GM21423 (cell line): ENCODE results near the gene MTF2.

Source experiments
- ATAC-seq: cut with Tn5 transposase; IDR thresholded peaks from one replicate; pipeline ENCODE4 v1.9.1; 2021; ENCODE audit warnings: mild to moderate bottlenecking, moderate library complexity; ENCODE audit not compliant: unreplicated experiment

Gene MTF2

GRCh38 chr1:93082313-93082712 lies 3.2 kb downstream of the MTF2 start:
- no peak for ATAC-seq

DNA sequence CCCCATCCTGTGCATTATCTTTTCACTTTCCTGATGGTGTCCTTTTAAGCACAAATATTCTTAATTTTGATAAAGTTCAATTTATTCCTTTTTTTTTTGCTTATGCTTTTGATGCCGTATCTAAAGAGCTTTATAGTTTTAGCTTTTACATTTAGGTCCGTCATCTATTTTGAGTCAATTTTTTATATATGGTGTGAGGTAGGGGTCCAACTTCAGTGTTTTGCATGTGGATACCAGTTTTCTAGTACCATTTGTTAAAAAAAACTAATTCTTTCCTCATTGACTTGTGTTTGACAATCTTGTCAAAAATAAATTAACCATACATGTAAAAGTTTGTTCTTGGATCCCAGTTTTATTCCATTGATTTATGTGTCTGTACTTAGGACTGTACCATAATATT lies 4.9 kb downstream of the MTF2 start:
- ATAC-seq = no peak

DNA sequence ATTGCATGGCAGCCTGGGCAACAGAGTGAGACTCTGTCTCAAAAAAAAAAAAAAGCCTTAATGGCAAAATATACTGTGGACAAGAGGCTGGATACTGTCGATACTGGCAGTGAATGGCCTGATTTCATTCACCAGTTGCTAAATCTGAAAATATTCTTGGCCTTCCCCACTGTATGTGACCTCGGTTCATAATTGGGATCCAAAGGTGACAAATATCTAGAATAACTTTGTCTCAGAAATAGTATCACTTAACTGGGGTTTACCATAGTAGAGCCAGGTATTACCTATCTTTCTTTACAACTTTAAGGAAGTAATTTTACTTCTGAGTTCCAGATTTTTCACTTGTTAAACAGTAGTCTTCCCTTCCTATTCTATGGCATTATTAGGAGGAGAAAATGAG lies 8.4 kb downstream of the MTF2 start:
- no peak for ATAC-seq

GRCh38 chr1:93093332-93094006 lies 14.4 kb downstream of the MTF2 start:
- no peak for ATAC-seq

GRCh38 chr1:93095804-93096585 lies 16.9 kb downstream of the MTF2 start:
- ATAC-seq = no peak

GRCh38 chr1:93102142-93102541 lies 23.1 kb downstream of the MTF2 start:
- no peak for ATAC-seq

- no peak for ATAC-seq
These were observed 27.1 kb downstream of the MTF2 start for GRCh38 chr1:93106226-93106625.

DNA sequence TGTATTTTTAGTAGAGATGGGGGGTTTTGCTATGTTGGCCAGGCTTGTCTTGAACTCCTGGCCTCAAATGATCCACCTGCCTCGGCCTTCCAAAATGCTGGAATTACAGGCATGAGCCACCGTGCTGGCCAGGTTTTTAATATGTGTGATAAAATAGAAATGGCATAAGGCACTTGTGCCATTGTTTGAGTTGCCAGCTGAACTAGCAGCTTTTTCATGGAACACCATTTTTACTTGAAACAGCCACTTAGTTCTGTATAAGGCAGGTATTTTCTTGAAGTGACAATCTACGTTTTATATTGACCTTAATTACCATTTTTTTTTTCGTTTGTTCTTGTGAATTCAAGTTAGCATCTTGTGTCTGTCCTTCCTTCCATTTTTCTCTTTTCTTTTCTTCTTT lies 28.3 kb downstream of the MTF2 start:
- ATAC-seq = no peak

DNA sequence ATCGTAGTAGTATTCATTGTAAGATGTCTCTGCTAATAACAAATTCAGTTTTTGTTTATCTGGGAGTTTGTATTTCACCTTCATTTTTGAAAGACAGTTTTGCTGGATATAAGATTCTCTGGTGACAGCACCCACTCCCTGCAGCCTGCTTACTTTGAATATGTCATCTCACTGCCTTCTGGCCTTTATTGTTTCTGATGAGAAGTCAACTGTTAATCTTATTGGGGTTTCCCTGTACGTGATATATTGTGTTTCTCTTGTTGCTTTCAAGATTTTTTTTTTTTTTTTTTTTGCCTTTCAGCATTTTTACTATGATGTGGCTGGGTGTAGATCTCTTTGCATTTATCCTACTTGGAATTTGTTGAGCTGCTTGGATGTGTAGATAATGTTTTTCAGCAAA lies 29.3 kb downstream of the MTF2 start:
- no peak for ATAC-seq

DNA sequence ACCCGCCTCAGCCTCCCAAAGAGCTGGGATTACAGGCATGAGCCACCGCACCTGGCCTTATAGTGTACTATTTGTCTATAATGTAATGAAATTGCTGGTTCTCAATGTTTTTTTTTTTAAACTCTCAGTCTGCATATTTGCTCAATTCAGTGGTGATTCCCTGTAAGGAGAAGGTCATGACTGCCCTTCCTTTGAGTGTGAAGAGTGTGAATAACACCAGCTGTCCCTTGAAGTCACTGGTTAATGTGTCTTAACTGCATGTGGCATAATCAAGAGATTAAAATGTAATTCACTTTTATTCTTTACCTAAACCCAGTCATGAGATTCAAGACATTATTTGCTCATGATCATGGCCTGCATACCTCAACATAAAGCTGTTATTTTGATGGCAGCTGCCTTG lies 30.5 kb downstream of the MTF2 start:
- ATAC-seq = no peak

GRCh38 chr1:93111065-93111464 lies 32.0 kb downstream of the MTF2 start:
- no peak for ATAC-seq

DNA sequence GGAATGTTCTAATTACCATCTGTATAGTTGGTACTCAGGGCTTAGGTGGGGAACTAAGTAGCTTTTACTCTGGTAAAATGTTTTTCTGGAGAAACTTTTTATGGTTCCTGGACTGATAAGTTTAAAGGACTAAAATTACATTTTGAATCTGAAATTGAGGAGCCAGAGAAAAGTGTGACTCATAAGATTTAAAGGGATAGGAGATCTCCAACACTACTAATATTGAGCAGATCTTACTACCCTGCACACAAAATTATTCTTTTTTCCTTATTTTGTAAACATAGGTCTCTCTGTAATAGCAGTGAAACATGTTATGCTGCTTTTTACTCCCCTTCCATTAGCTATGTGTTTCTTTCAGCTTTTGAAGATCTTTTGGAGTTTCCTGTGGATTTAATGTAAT lies 32.5 kb downstream of the MTF2 start:
- no peak for ATAC-seq

DNA sequence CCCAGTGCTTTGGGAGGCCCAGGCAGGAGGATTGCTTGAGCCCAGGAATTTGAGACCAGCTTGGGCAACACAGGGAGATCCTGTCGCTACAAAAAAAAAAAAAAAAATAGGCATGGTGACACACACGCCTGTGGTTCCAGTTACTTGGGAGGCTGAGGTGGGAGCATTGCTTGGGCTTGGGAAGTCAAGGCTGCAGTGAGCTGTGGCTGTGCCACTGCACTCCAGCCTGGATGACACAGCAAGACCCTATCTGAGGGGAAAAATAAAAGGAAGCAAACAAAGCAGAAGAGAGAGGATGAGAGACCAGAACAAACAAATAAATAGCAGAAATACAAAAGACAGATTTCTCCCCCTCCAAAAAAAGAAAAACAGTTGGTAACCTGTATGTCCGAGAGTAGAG lies 34.0 kb downstream of the MTF2 start:
- no peak for ATAC-seq

GRCh38 chr1:93114391-93114790 lies 35.3 kb downstream of the MTF2 start:
- ATAC-seq = no peak

GRCh38 chr1:93120614-93121013 lies 41.5 kb downstream of the MTF2 start:
- ATAC-seq = no peak

DNA sequence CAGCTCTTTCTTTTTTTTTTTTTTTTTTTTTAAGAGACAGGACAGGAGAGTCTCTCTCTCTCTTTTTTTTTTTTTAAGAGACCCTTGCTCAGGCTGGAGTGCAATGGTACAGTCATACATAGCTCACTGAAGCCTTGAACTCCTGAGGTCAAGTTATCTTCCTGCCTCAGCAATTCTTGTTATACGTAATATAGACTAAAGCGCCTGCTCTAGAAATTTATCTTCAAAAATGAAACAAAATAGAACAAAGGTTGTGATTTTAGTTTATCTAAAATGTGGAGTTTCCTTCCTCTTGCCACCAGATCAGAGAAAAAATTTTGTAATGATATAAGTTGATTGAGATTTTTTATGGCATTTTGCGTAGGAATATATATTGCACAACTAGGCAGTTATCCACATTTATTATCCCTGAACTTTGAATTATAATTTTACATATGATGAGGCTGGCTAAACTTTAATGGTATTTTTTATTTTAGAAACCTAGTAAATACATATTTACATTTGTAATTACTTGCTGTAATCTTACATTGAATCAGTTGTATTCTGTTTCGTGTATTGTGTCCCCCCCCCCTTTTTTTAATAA lies 44.2 kb downstream of the MTF2 start:
- no peak for ATAC-seq

DNA sequence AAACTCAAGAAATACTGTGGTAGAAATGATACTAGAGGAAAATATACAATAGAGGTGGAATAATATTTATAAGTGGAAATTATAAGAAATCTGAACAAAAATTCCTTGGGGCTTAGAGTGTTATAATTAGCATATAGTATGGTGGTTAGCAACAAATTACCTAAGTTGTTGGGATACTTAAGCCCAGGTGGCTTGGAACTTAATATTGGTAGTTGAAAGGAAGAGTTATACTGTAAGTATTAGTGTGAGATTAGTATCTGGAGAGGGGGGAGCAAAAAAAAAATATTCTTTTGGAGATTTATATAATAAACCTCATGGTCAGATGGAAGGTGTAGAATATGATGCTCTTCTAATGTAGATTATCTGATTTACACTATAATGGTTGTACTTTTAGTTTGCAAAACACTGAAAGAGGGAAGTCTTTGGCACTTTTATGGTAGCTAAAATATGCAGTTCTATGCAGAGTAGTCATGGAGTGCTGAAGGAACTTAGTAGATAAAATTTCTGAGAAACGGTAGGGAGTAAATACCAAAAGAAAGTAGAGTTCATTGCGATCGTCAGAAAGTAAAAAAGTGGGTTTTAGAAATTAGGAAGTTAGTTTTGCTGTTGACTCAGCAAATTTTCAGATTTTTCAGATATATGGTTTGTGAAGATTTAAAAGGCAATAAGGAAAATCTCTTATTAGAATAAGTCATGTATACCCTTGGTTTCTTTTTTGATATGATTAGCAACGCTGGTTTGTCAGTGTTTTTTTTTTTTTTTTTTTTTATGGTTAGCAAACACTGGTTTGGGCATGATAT lies 45.7 kb downstream of the MTF2 start:
- ATAC-seq = no peak

DNA sequence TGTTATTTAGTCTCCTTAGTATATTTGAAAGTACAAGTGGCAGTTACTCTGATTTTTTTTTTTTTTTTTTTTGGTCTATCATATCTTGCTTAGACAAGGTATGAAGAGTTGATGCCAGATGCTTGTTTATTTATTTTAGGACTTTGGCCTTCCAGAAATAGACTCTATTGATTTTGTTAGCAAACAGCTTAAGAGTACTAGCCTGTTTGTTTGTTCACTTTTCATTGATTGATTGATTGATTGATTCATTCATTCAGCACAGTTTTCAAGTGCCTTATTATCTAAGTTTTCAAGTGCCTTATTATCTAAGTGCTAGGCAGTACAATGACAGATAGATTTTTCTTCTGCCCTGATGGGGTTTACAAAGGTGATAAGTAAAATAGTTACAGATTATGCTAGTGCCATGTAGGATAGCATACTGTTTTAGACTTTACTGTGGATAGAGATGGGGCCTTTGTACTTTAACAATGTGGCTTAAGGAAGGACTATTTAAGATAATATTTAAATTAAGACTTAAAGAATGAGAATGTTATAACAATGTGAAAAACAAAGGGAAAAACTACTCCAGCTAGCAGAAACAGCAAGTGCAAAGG lies 50.5 kb downstream of the MTF2 start:
- ATAC-seq = no peak

DNA sequence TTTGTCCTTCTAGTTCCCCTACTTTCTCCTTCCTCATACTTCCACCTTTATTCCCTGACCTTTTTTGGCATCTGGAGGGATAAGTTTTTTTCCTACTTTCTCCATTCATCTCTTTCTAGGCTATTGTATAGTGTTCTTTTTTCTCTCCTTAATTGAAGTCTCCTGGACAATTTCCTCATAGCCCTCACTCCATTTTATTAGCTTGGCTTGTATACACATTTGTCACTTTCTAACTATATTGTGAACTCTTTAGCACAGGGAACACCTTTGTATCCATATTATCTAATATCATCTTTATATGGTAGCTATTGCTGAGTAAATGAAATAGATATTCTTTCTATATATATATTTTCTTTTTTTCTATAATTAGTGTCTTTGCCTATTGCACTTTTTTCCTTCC lies 53.6 kb downstream of the MTF2 start:
- no peak for ATAC-seq

GRCh38 chr1:93136445-93136844 lies 57.4 kb downstream of the MTF2 start:
- no peak for ATAC-seq
